Effector memory CD8-positive, alpha-beta T cell (primary cell): ENCODE results near the gene LY86.

Source experiments
- ATAC-seq: fragments of 150-1000 bp; cut with Tn5 transposase; replicated peaks from 2 replicates; pipeline ENCODE4 v1.10.0; 2021; ENCODE audit warnings: mild to moderate bottlenecking, moderate library complexity
- DNase-seq, 3 experiments: peaks; one replicate each; pipeline ENCODE4 v3.0.0; 2021
- H3K27ac Mint-ChIP-seq, 2 donors: one replicate each; pipeline ENCODE4 v1.8.0; 2022; ENCODE audit warnings: mild to moderate bottlenecking in 2 of 2, mixed read lengths in 2 of 2, moderate library complexity in 2 of 2
- H3K27me3 Mint-ChIP-seq, 2 donors: one replicate each; pipeline ENCODE4 v1.8.0; 2022; ENCODE audit warnings: mixed read lengths in 2 of 2
- H3K36me3 Mint-ChIP-seq: one replicate; pipeline ENCODE4 v1.8.0; 2022; ENCODE audit warnings: mild to moderate bottlenecking, moderate library complexity, mixed read lengths; ENCODE audit not compliant: insufficient read depth
- H3K4me1 Mint-ChIP-seq, 2 donors: one replicate each; pipeline ENCODE4 v1.8.0; 2022; ENCODE audit warnings: low read depth in 2 of 2, mixed read lengths in 2 of 2
- H3K4me3 Mint-ChIP-seq, 2 donors: one replicate each; pipeline ENCODE4 v1.8.0; 2022; ENCODE audit warnings: mild to moderate bottlenecking in 2 of 2, mixed read lengths in 2 of 2, moderate library complexity in 2 of 2
- H3K9me3 Mint-ChIP-seq, 2 donors: one replicate each; pipeline ENCODE4 v1.8.0; 2022; ENCODE audit warnings: mixed read lengths in 2 of 2

Gene LY86

DNA sequence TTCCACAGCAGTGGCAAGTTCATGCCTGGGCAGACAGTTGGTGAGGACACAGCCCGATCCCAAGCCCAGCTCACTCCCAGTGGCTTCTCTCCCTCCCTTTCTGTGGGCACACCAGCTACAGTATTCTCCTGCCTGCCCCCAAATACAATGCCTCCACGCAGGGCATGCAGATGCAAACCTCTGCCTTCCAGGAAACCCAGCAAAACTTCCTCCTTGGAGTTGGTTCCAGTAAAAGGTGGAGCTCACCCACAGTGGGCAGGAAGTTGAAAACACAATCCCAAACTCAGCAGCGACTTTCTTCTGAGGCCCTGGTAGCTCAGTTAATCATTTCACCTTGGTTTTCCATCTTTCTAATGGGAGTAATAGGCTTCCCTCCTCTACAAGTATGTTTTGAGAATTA is 93.7 kb downstream of the LY86 start:
- Mint-ChIP-seq H3K27ac (no peak overlapping the region), H3K27me3 (peaks cover 5 to 49% of the 10 kb centered on the region in 2 donors), H3K4me1 (peaks cover 4 to 8% of the 10 kb centered on the region in 2 donors), H3K36me3 (no peaks in the 10 kb centered on the region), H3K4me3 (no peak overlapping the region), H3K9me3 (no peaks in the 10 kb centered on the region)
- DNase-seq = no peak
- ATAC-seq = no peak

DNA sequence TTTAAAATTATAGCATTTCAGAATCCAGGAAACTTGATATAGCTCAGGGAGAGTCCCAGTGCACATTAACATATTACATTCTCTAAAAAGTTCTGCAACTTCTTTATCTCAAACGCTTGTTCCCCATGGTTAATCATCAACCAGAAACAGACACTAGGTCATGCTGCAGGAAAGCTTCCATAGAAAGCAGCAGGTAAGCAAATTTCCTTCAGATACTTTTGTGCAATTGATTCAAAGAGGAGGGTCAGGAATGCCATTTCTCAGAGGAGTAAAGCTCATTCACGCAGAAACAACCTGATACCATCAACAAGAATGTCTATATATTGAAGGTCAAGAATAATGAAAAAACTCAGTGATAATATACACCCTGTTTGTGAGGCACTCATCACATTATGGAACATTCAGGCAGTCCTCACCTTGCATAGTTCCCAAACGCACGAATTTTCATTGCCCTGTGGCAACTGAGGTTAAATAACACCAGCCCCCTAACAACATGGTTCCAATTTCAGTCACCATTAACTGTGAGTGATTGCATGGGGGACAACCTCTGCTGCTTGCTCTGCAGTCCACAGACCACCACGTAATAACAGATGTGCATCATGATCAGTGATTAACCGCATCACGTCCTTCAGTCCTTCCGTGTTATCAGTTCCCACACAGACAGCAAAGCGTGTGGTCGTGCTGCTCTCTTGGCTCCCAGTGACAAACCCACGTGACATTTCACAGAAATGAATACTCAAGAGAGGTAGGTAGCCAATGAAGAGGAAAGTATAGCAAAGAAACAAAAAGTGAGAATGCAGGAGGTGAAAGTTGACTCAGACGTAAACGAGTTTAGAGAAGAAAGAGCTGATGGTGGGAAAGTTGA is 95.7 kb downstream of the LY86 start:
- Mint-ChIP-seq H3K9me3 (no peaks in the 10 kb centered on the region), H3K4me3 (peak overlapping the region in 1 of 2 donors; percentile 14), H3K36me3 (no peaks in the 10 kb centered on the region), H3K4me1 (peaks cover 4 to 5% of the 10 kb centered on the region in 2 donors), H3K27me3 (peaks cover 2 to 29% of the 10 kb centered on the region in 2 donors), H3K27ac (no peak overlapping the region)
- peak; percentile 82 for ATAC-seq
- peak in 1 of 3 experiments; percentile 3 for DNase-seq

DNA sequence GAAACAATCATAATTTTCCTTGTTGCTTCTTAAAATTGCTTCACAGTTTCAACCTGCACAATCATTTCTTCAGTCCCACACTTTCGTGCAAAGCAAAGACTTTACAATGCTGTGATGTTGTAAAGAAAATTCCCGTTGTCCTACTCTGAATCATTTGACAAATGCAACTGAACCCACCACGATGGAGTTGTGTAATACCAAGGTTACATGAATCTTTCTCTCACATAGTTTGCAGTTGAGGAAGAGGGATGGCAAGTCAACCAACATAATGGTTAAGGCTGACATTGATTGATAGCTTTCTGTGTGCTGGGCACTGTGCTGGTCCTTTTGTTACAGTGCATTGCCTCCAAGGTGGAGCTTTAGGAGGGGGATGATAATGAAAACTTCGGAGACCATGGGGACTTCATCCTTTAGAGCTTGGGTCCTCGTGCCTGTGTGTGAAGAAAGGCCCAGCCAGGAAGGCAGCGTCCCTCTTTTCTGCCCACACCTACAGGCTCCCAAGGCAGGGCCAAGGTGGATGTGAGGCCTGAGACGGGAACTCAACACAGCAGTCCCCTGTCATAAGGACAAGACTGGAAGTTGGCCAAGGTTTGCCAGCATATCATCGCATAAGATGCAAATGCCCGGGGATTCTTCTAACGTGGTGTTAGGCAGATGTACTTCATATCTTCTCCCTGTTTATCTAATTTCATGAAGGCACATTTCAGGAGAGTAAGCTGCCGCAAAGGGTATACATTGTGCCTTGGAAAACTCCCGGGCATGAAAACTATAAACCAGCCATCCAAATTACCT is 96.9 kb downstream of the LY86 start:
- no peaks in the 10 kb centered on the region for H3K36me3 Mint-ChIP-seq
- DNase-seq = no peak
- no peak overlapping the region for H3K4me3 Mint-ChIP-seq
- H3K9me3 Mint-ChIP-seq = no peaks in the 10 kb centered on the region
- H3K27me3 Mint-ChIP-seq = peaks cover 0 to 25% of the 10 kb centered on the region in 2 donors
- peaks cover 4 to 5% of the 10 kb centered on the region in 2 donors for H3K4me1 Mint-ChIP-seq
- ATAC-seq = no peak
- H3K27ac Mint-ChIP-seq = no peak overlapping the region

DNA sequence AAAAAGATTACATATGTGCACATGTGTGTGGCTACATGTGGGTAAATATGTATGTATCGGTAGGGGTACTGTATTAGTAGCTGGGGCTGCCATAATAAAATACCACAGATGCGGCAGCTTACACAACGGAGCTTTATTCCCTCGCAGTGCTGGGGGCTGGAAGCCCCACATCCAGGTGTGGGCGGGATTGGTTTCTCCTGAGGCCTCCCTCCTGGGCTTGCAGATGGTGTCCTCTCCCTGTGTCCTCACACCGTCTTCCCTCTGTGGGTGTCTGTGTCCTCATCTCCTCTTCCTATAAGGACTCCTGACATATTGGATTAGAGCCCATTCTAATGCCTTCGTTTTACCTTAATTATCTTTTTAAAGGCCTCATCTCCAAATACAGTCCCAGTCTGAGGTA is 97.7 kb downstream of the LY86 start:
- ATAC-seq = no peak
- no peaks in the 10 kb centered on the region for H3K9me3 Mint-ChIP-seq
- H3K27me3 Mint-ChIP-seq = peaks cover 0 to 25% of the 10 kb centered on the region in 2 donors
- DNase-seq = no peak
- no peaks in the 10 kb centered on the region for H3K36me3 Mint-ChIP-seq
- H3K27ac Mint-ChIP-seq = no peak overlapping the region
- H3K4me3 Mint-ChIP-seq = no peak overlapping the region
- peaks cover 4 to 5% of the 10 kb centered on the region in 2 donors for H3K4me1 Mint-ChIP-seq

DNA sequence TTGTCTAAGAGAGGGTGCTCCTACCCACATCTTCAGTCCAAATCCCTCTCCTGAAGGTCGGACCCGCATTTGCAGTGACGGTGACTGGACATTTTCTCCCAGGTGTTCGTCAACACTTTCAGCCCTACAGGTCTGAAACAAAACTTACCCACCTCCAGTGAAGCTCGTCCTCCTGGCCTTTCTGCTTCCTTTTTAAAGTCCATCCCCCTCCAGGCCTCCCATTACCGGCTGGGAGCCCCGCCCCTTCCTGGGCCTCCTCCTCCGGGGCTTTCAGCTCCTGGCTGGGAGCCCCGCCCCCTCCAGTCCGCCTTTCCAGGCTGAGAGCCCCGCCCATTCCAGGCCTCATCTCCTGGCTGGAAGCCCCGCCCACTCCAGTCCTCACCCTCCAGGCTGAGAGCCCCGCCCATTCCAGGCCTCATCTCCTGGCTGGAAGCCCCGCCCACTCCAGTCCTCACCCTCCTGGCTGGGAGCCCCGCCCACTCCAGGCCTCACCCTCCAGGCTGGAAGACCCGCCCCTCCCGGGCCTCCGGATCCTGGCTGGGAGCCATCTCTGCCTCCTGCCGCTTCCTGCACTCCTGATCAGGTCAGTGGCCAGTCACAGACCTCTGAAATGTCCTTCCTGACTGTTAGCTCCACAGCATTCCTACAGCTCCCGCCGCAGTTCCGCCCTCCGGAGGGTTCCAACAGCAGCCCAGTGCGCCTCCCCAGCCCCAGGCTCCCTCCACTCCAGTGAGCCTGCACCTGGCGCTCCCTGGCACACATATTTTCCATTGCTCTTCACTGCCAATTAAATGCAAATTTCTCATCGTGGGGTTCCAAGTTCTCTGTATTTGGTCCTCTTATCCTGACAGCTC is 98.5 kb downstream of the LY86 start:
- ATAC-seq = no peak
- H3K27me3 Mint-ChIP-seq = peaks cover 0 to 26% of the 10 kb centered on the region in 2 donors
- no peak overlapping the region for H3K27ac Mint-ChIP-seq

DNA sequence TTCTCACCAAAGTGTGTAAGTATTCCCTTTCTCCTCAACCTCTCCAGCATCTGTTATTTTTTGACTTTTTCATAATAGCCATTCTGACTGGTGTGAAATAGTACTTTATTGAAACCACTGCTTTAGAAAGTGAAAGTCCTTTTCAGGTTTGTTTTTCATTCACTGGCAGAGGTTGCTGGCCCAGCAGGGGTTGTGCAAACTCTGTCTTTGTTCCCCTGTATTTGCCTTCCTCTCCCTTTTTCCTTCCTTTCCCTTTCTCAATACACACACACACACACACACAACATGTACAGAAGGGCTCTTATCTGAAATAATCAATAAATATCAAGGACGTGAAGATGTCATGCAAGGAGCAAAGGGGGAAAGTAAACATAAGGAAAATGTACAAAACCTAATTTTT is 99.8 kb downstream of the LY86 start:
- Mint-ChIP-seq H3K27ac (no peak overlapping the region), H3K9me3 (no peaks in the 10 kb centered on the region), H3K27me3 (peaks cover 0 to 20% of the 10 kb centered on the region in 2 donors), H3K4me3 (no peak overlapping the region), H3K36me3 (no peaks in the 10 kb centered on the region), H3K4me1 (peaks cover 4 to 5% of the 10 kb centered on the region in 2 donors)
- ATAC-seq = no peak
- no peak for DNase-seq

More for the DNA sequence above, 98.5 kb downstream of the LY86 start:
- DNase-seq = no peak
- H3K9me3 Mint-ChIP-seq = no peaks in the 10 kb centered on the region
- H3K4me1 Mint-ChIP-seq = peaks cover 4 to 5% of the 10 kb centered on the region in 2 donors
- no peaks in the 10 kb centered on the region for H3K36me3 Mint-ChIP-seq
- H3K4me3 Mint-ChIP-seq = no peak overlapping the region

DNA sequence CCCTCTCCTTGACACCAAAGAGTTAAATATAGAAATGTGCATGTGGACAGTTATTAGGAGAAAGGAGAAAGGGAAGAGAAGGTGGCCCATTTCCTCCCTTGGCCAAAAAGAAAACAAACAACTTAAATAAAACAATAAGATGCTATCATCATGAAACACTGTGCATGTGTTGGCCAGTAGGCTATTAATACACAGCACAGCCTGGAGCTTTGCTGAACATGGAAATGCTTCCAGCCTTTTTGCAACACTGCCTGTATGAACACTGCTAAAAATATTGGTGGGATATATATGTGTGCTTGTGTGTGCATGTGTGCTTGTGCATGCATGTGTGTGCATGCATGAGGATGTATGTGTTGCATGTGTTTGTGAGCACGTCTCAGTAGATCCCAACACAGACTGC is 100.4 kb downstream of the LY86 start:
- no peak for DNase-seq
- Mint-ChIP-seq H3K4me3 (no peak overlapping the region), H3K27ac (no peak overlapping the region), H3K4me1 (peaks cover 4 to 5% of the 10 kb centered on the region in 2 donors), H3K27me3 (peaks cover 0 to 16% of the 10 kb centered on the region in 2 donors), H3K9me3 (no peaks in the 10 kb centered on the region), H3K36me3 (no peaks in the 10 kb centered on the region)
- no peak for ATAC-seq

DNA sequence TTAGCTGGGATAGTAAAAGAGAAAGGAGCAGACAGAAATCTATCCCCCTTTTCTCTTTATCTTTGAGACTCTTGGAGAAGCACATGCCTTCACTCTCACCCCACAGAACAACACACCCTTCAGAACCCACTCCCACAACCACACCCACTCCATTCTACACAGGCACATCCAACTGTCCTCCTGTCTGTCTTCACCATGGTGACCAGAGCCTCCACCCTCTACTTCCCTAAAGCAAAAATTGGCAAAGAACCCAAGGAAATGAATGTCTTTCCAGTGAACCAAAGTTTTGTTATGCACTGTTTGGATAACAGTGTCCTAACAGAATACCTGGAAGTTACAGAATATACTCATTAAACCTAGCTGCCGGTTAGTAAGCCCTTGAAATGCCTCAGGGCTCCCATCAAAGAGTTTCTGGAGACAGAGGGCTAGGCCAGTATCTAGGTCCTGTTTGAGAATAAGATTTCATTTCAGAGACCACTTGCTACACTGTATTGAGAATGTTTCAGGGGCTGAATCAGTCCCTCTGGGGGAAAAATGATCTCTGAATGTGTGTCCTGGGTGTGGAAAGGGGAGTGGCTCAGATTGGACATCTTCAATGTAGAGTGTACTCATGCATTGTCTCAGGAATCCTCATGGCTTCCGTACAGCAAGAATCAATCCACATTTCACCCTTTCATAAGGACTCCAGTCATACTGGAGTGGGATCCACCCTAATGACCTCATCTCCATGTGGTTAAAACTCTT is 101.1 kb downstream of the LY86 start:
- no peak for ATAC-seq
- H3K36me3 Mint-ChIP-seq = no peaks in the 10 kb centered on the region

DNA sequence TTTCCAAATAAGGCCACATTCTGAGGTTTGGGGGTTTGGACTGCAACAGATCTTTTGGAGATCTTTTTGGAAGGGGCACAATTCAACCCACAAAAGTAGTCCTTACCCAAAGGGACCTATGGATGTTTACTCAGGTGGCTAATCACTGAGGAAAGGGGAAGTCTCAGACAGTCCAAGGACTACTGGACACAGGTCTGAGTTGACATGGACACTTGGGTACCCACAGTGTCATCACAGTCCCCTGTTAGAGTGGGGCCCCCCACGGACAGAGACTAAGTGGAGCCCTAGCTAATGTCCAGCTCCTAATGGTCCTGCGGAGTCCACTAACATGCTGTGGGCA is 101.6 kb downstream of the LY86 start:
- ATAC-seq (no peak), DNase-seq (no peak)
- no peaks in the 10 kb centered on the region for H3K9me3 Mint-ChIP-seq
- H3K36me3 Mint-ChIP-seq = no peaks in the 10 kb centered on the region
- peaks cover 0 to 2% of the 10 kb centered on the region in 2 donors for H3K4me1 Mint-ChIP-seq
- no peak overlapping the region for H3K27ac Mint-ChIP-seq
- no peak overlapping the region for H3K4me3 Mint-ChIP-seq
- H3K27me3 Mint-ChIP-seq = peaks cover 4 to 27% of the 10 kb centered on the region in 2 donors

More for the DNA sequence above, 101.1 kb downstream of the LY86 start:
- Mint-ChIP-seq H3K9me3 (no peaks in the 10 kb centered on the region), H3K27ac (no peak overlapping the region), H3K4me3 (no peak overlapping the region), H3K4me1 (peaks cover 1 to 2% of the 10 kb centered on the region in 2 donors), H3K27me3 (peaks cover 0 to 22% of the 10 kb centered on the region in 2 donors)
- DNase-seq = no peak

DNA sequence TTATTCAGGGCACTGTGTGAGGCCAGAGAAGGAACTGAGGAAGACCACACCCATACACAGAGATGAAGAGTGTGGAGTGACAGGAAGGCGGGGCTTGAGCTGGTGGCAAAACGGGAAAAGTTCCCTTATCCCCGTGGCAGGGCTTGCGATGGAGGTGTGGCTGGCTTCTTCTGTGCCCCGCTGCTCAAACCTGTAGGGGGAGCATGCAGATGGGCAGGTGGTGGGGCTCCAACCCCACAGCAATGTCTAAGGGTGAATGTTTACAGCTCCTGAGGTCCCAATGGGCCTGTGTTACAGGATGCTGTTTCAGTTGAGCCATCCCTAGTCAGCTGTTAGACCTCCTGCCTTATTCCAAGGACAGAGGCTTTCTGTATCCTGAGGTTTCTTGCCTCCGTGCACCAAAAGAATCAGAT is 105.9 kb downstream of the LY86 start:
- Mint-ChIP-seq H3K36me3 (peaks cover 2% of the 10 kb centered on the region), H3K9me3 (no peaks in the 10 kb centered on the region), H3K4me3 (no peak overlapping the region), H3K27ac (no peak overlapping the region), H3K27me3 (peaks cover 18 to 40% of the 10 kb centered on the region in 2 donors), H3K4me1 (peaks cover 0 to 3% of the 10 kb centered on the region in 2 donors)
- DNase-seq (no peak), ATAC-seq (no peak)

DNA sequence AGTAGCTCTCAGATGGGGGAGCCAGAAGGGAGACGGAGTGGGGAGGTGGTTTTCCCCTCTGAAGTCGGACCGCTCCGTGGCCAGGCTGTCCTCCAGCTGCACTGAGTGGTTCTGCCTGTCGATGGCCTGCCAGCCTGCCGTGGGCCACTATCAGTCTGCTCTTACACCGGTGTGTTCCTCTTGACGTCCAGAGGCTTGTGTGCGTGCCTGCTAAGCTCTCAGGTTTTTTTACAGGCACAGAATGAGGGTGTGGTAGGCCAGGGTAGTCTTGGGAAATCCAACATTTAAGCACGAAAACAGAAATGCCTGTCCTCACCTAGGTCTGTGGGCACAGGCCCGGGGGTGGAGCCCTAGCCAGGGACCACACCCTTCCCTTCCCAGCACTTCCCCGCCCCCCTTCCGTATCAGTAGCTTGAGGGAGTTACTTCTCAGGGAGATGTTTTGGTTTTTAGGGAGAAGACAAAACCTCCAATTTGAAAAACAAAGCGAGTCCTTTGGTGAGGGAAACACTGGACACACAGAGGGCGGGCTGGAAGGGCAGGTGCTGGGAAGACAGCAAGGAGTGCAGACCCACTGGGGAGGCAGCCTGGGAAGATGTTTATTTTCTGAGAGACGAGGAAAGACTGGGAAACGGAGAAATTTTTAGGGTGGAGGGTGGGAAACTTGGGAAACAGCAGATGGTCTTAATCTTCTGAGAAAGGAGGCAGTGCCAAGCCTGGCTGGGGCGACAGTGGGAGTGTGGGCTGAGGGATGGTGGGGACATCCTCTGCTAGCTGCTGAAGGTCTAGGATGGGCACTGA is 106.5 kb downstream of the LY86 start:
- no peak for ATAC-seq
- Mint-ChIP-seq H3K27me3 (peaks cover 18 to 43% of the 10 kb centered on the region in 2 donors), H3K36me3 (peaks cover 2% of the 10 kb centered on the region), H3K4me1 (peaks cover 0 to 3% of the 10 kb centered on the region in 2 donors), H3K4me3 (no peak overlapping the region), H3K9me3 (no peaks in the 10 kb centered on the region), H3K27ac (no peak overlapping the region)
- DNase-seq = no peak
